ENCODE measurements around the gene BNC1. TPM values are rescaled to one million over a fixed set of nuclear protein-coding genes. Genes with fewer than 3 reads are reported as not detected.

The BNC1 gene
- total RNA-seq, 1 donor from 2014 or later: 1.1 TPM

GRCh38 chr15:83289160-83289559, 4.7 kb upstream of the BNC1 start:
- H3K4me3 Mint-ChIP-seq (ENCODE audit: unreplicated experiment): no peak overlapping the region
- H3K4me1 Mint-ChIP-seq (ENCODE audit: low read depth, unreplicated experiment): no peaks in the 10 kb centered on the region
- peaks cover 6% of the 10 kb centered on the region for H3K36me3 Mint-ChIP-seq (ENCODE audit: unreplicated experiment)
- no peak for DNase-seq
- H3K27me3 Mint-ChIP-seq (ENCODE audit: unreplicated experiment): peaks cover 13% of the 10 kb centered on the region
- H3K9me3 Mint-ChIP-seq (ENCODE audit: unreplicated experiment): peaks cover 4% of the 10 kb centered on the region
- H3K27ac Mint-ChIP-seq (ENCODE audit: unreplicated experiment): no peak overlapping the region
- no peak for TF ChIP-seq CTCF (IDR thresholded peaks at IDR 0.05; ENCODE audit: partially characterized antibody, unreplicated experiment)

DNA sequence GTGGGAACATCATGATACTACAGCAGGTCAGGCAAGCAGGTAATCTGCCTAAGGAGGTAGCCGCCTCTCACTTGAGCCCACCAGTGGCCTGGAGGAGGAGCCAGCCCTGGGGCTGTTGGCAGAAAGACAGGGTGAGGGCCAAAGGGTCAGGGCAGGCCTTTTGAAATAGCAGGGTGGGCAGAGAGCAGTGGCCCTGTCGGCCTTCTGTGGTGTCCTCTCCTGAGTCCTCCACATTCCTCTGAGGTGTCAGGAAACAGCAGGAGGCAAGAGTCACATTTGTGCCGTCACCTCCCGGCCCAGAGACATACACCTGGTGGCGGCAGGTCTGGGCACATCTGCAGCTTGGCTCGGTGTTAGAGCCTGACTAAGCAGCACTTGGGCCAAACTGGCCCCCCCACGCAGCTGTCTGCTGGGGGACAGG, 3.9 kb upstream of the BNC1 start:
- Mint-ChIP-seq H3K9me3 (ENCODE audit: unreplicated experiment) (peaks cover 4% of the 10 kb centered on the region), H3K36me3 (ENCODE audit: unreplicated experiment) (peaks cover 6% of the 10 kb centered on the region), H3K27ac (ENCODE audit: unreplicated experiment) (no peak overlapping the region), H3K4me3 (ENCODE audit: unreplicated experiment) (no peak overlapping the region), H3K4me1 (ENCODE audit: low read depth, unreplicated experiment) (no peaks in the 10 kb centered on the region), H3K27me3 (ENCODE audit: unreplicated experiment) (peaks cover 17% of the 10 kb centered on the region)
- no peak for DNase-seq
- no peak for TF ChIP-seq CTCF (IDR thresholded peaks at IDR 0.05; ENCODE audit: partially characterized antibody, unreplicated experiment)

- no peak overlapping the region for H3K27ac Mint-ChIP-seq (ENCODE audit: unreplicated experiment)
- H3K27me3 Mint-ChIP-seq (ENCODE audit: unreplicated experiment): peaks cover 17% of the 10 kb centered on the region
- DNase-seq: no peak
- peaks cover 4% of the 10 kb centered on the region for H3K4me1 Mint-ChIP-seq (ENCODE audit: low read depth, unreplicated experiment)
- H3K36me3 Mint-ChIP-seq (ENCODE audit: unreplicated experiment): peaks cover 6% of the 10 kb centered on the region
- peaks cover 9% of the 10 kb centered on the region for H3K9me3 Mint-ChIP-seq (ENCODE audit: unreplicated experiment)
- H3K4me3 Mint-ChIP-seq (ENCODE audit: unreplicated experiment): no peak overlapping the region
- TF ChIP-seq CTCF (IDR thresholded peaks at IDR 0.05; ENCODE audit: partially characterized antibody, unreplicated experiment): no peak
These were observed 3.1 kb upstream of the BNC1 start for GRCh38 chr15:83287541-83288027.

GRCh38 chr15:83285979-83286553, 1.6 kb upstream of the BNC1 start:
- no peak for DNase-seq
- Mint-ChIP-seq H3K9me3 (ENCODE audit: unreplicated experiment) (peaks cover 9% of the 10 kb centered on the region), H3K27ac (ENCODE audit: unreplicated experiment) (no peak overlapping the region), H3K27me3 (ENCODE audit: unreplicated experiment) (peaks cover 17% of the 10 kb centered on the region), H3K4me3 (ENCODE audit: unreplicated experiment) (peak overlapping the region; percentile 22), H3K36me3 (ENCODE audit: unreplicated experiment) (peaks cover 6% of the 10 kb centered on the region), H3K4me1 (ENCODE audit: low read depth, unreplicated experiment) (peaks cover 10% of the 10 kb centered on the region)
- no peak for TF ChIP-seq CTCF (IDR thresholded peaks at IDR 0.05; ENCODE audit: partially characterized antibody, unreplicated experiment)

- Mint-ChIP-seq H3K4me1 (ENCODE audit: low read depth, unreplicated experiment) (peaks cover 14% of the 10 kb centered on the region), H3K9me3 (ENCODE audit: unreplicated experiment) (peaks cover 9% of the 10 kb centered on the region), H3K36me3 (ENCODE audit: unreplicated experiment) (peaks cover 6% of the 10 kb centered on the region), H3K27me3 (ENCODE audit: unreplicated experiment) (peaks cover 20% of the 10 kb centered on the region), H3K27ac (ENCODE audit: unreplicated experiment) (no peak overlapping the region), H3K4me3 (ENCODE audit: unreplicated experiment) (peak overlapping the region; percentile 22)
- no peak for DNase-seq
- no peak for TF ChIP-seq CTCF (IDR thresholded peaks at IDR 0.05; ENCODE audit: partially characterized antibody, unreplicated experiment)
These were observed 967 bp upstream of the BNC1 start for GRCh38 chr15:83285284-83285978.

Data from glutamatergic neuron (in vitro differentiated cells).